ENCODE data around the gene SRL.
"Not testable (repeated sequence)": the region's sequence is repeated elsewhere in the genome, so short reads cannot be mapped to it uniquely, and the experiment has no call there.

SRL gene

DNA sequence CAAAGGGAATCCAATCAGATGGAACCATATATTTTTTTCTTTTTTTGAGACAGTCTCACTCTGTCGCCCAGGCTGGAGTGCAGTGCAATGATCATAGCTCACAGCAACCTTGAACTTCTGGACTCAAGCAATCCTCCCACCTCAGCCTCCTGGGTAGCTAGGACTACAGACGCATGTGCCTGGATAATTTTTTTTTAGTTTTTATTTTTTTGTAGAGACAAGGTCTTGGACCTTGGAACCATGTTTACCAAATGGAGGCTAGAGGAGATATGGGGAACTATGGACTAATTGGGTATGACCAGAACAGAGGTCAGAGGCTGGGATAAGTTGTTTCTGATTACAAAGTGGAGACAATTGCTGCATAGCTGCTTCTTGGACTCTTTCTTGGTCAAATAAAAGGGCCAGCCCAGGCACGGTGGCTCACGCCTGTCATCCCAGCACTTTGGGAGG, 84.5 kb downstream of the SRL start:
- no peak for DNase-seq

DNA sequence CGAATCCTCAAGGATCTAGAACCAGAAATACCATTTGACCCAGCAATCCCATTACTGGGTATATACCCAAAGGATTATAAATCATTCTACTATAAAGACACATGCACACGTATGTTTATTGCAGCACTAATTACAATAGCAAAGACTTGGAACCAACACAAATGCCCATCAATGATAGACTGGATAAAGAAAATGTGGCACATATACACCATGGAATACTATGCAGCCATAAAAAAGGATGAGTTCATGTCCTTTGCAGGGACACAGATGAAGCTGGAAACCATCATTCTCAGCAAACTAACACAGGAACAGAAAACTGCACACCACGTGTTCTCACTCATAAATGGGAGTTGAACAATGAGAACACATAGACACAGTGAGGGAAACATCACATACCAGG, 85.4 kb downstream of the SRL start:
- not testable (repeated sequence) for DNase-seq

DNA sequence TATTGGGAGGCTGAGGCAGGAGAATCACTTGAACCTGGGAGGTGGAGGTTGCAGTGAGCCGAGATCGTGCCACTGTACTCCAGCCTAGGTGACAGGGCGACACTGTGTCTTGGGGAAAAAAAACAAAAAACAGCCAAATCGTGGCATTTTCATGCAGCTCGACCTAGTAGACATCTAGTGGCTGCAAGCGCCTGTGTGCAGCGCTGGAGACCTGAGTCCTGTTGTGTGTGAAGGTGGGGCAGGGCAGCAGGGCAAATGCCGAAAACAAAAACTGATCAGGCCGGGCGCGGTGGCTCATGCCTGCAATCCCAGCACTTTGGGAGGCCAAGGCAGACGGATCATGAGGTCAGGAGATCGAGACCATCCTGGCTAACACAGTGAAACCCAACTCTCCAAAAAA, 88.5 kb downstream of the SRL start:
- not testable (repeated sequence) for DNase-seq

DNA sequence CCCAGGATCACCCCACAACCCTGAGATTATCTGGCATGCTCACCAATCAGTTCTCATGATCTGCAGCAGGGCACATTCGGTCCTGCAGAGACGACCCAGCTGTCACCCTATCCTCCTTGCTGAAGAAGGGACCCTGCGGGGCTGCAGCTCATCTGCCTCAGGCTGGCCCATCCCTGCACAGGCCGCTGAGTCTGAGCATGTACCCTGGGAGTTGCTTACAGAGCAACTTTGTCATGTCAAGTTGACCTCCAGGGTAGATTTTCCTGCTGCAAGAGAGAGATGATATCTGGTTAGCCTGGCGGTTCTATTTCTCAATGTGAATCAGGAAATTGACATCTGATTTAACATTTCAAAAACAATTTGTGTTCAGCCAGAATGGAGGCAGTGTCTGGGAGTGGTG, 89.6 kb downstream of the SRL start:
- DNase-seq, result no peak

DNA sequence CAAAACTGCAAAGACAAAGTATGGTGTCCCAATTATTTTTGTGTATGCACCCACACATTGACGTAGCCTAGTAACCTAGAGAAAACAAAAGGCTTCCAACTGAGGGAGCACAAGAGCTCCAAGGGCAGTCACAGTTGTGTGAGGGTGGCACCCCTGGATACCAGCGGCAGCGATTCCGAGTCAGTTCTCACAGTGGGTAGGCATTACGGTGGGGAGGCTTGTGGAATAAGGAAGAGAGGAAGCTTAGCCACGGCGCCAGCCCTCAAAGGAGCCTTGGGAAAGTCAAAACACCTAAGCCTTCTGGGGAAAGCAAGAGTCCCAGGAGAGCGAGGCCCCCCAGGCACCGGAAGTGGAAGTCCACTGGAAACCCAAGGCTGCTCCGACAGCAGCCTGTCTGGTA, 94.6 kb downstream of the SRL start:
- no peak for DNase-seq

DNA sequence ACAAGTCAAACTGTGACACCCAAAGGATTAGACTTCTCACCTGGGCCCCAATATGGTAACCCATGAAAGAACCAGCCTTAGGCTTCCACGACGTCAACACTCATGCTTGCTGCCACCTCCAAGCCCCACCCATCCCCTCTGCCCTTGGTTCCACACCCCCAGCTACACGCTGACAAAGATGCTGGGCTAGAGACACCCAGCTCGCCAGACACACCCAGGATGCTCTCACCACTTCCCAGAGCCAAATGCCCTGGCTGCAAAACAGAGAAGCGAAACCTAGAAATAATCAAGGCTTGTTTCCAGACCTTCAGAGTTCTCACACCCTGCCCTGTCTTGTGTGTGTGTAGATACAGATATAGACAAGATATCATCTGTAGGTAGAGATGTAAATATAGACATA, 99.6 kb downstream of the SRL start:
- no peak for DNase-seq

DNA sequence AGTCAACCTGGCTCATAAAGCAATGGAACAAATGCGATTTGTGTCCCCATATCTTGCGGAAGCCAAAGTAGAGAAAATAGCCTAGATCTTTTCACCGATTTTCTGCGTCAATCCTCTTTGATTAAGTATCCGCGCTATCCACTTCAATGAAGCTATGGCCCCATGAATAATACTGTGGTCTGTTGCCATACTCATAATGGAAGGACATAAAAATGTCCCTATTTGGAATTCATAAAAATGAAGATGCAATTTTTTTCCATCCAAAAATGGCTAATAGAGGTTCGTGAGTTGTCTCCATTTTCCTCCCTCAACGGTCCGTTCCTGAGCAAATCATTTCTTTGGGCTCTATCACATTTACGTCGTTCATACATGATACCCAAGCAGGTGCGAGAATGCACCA, 100.3 kb downstream of the SRL start:
- DNase-seq, result no peak

DNA sequence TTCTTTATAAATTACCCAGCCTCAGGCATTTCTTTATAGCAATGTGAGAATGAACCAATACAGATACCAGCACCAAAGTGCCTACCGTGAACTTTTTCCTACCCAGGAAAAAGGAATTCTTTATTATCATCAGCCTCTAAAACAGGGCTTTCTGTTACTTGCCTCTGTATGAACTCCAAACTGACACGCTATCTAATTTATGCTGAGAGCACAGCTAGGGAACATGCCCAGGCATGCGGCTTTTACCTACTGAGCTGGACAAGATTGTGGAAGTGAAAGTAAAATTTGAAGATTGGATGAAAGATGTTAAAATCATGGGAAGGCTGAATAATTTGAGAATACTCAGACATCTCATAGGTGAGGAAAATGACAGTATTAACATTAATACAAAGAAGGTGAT, 101.2 kb downstream of the SRL start:
- no peak for DNase-seq

DNA sequence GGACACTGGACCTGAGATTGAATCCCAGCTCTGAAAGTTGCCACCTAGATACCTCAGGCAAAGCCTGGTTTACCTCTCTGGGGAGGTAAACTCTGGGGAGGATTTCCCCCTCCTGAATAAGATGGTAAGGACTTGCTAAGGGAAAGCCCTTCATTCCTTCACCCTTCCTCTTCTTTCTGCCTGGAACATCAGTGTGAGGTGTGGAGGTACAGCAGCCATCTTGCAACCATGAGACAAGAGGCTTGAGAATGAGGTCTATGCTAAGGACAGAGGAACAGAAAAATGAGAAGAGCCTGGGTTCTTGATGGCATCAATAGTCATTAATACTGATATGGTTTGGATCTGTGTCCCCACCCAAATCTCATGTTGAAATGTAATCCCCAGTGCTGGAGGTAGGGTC, 101.9 kb downstream of the SRL start:
- DNase-seq, result no peak
